Activated CD4-positive, alpha-beta T cell treated with anti-CD3 and anti-CD28 coated beads for 36 hours (primary cell): ENCODE measurements around the gene CDK6. TPM values are rescaled to one million over a fixed set of nuclear protein-coding genes. Genes with fewer than 3 reads are reported as not detected.

Experiments
- ATAC-seq: fragments of 200-7000 bp; cut with Tn5 transposase; one replicate; pipeline ENCODE4 v1.10.0; 2021; ENCODE audit warnings: mild to moderate bottlenecking, moderate library complexity
- CTCF ChIA-PET: fragments of 350-600 bp; sonication (Branson Sonifier 250); formaldehyde crosslinking; loops from one replicate; lab custom pipeline; 2021; ENCODE audit warnings: antibody characterized with exemption; lab: Charles Lee
- POLR2A ChIA-PET: fragments of 350-600 bp; sonication (Branson Sonifier 250); formaldehyde crosslinking; loops from one replicate; lab custom pipeline; 2021; ENCODE audit warnings: antibody characterized with exemption, inconsistent platforms; lab: Charles Lee
- DNase-seq: peaks from one replicate; pipeline ENCODE4 v3.0.0-alpha.2; 2020
- H3K27ac Mint-ChIP-seq: one replicate; pipeline ENCODE4 v1.8.0; 2021; ENCODE audit warnings: mixed read lengths
- H3K27me3 Mint-ChIP-seq: one replicate; pipeline ENCODE4 v1.8.0; 2021; ENCODE audit warnings: mixed read lengths
- H3K36me3 Mint-ChIP-seq: one replicate; pipeline ENCODE4 v1.8.0; 2021; ENCODE audit warnings: low read depth, mixed read lengths
- H3K4me1 Mint-ChIP-seq: one replicate; pipeline ENCODE4 v1.8.0; 2021; ENCODE audit warnings: mixed read lengths
- H3K4me3 Mint-ChIP-seq: one replicate; pipeline ENCODE4 v1.8.0; 2021; ENCODE audit warnings: mild to moderate bottlenecking, moderate library complexity, mixed read lengths
- H3K9me3 Mint-ChIP-seq: one replicate; pipeline ENCODE4 v1.8.0; 2021; ENCODE audit warnings: low read depth, mixed read lengths
- intact Hi-C, 2 experiments: fragments of 100-400 bp; cut with DNase I in 1 of 2; cut with micrococcal nuclease in 1 of 2; formaldehyde crosslinking; loops; one replicate each; pipeline versions ENCODE4 v1.14.2 to v1.15.1; 2022 to 2024; cut with DNase I, micrococcal nuclease
- total RNA-seq, 2 experiments: library from RNA; stranded (reverse); gene quantifications; one replicate each; pipeline ENCODE4 v1.2.3, GENCODE V29; 2021

CDK6 gene
- total RNA-seq, 2 experiments from 2014 or later, result 118 to 135 TPM

DNA sequence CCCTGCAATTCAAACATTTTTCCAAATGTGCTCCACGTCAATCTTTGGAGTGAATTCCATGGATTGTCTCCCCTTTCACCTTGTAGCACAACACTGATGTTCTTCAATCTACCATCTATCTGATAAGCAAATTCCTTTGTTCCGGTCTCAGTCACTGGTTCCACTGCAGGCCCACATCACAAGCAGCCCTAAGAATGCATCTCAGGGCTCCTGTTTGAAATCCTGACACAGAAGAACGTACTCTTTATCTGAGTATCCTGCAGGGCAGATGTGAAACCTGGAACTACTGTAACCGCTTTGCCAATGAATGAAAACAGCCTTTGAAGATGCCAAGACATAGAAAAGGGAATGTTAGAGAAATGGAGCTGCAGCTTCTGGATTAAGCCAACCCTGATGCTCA, 183.2 kb downstream of the CDK6 start:
- intact Hi-C loops, result no loop called here
- Mint-ChIP-seq H3K36me3 (peaks cover 41% of the 10 kb centered on the region), H3K4me1 (peaks cover 55% of the 10 kb centered on the region), H3K4me3 (no peak overlapping the region), H3K27me3 (no peaks in the 10 kb centered on the region), H3K9me3 (no peaks in the 10 kb centered on the region), H3K27ac (peak overlapping the region; percentile 51)
- no peak for DNase-seq
- CTCF ChIA-PET, result no interaction called here
- peak; percentile 13 for ATAC-seq
- POLR2A ChIA-PET, result interaction anchor here (0.7 kb wide), 1 partner anchor 11 kb away, joined by 3 read pairs; no protein-coding TSS in a partner anchor

DNA sequence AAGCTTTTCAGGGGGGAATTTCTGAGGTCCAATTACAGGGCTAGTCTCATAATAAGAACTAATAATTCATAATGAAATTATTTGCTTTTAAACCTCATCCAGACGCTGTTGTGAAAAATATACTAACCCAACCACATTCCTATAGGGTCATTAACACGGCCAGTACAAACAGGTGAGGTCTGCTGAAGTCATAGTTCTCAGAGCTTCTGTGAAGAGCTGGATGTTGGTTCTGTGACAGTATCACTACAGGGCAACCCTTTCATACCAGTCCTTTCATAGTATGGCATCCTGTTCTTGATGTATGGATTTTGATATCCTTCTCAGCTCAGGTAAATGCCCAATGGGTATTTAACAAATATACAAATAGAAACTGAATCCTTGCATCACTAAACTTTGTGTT, 183.8 kb downstream of the CDK6 start:
- Mint-ChIP-seq H3K36me3 (peaks cover 46% of the 10 kb centered on the region), H3K9me3 (no peaks in the 10 kb centered on the region), H3K4me3 (no peak overlapping the region), H3K27ac (peak overlapping the region; percentile 70), H3K4me1 (peaks cover 61% of the 10 kb centered on the region), H3K27me3 (no peaks in the 10 kb centered on the region)
- intact Hi-C loops, result no loop called here
- POLR2A ChIA-PET, result interaction anchor here (0.6 to 0.7 kb wide), 2 partner anchors 11 to 115 kb away, joined by 3 to 5 read pairs; no protein-coding TSS in a partner anchor
- ATAC-seq (peak; percentile 28), DNase-seq (no peak)
- CTCF ChIA-PET, result interaction anchor here (0.6 to 1.0 kb wide), 2 partner anchors 21 to 87 kb away, joined by 3 to 4 read pairs; no protein-coding TSS in a partner anchor

DNA sequence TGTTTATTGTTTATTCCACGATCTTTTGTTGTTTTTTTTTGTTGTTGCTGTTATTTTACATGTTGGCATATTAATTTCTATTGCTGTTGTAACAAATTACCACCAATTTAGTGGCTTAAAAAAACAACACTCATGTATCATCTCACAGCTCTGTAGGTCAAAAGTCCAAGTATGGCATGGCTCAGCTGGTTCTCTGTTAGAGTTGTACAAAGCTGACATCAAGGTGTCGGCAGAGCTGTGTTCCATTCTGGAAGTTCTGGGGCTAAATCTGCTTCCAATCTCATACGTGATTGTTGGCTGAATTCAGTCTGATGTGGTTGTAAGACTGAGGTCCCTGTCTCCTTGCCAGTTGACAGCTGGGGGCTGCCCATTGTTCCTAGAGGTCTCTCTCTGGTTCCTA, 186.0 kb downstream of the CDK6 start:
- Mint-ChIP-seq H3K27ac (no peak overlapping the region), H3K27me3 (no peaks in the 10 kb centered on the region), H3K9me3 (no peaks in the 10 kb centered on the region), H3K36me3 (peaks cover 38% of the 10 kb centered on the region), H3K4me1 (peaks cover 78% of the 10 kb centered on the region), H3K4me3 (no peak overlapping the region)
- CTCF ChIA-PET, result interaction anchor here (1.0 kb wide), 1 partner anchor 29 kb away, joined by 6 read pairs; no protein-coding TSS in a partner anchor
- POLR2A ChIA-PET, result interaction anchor here (0.6 to 1.6 kb wide), 2 partner anchors 18 to 52 kb away, joined by 3 to 4 read pairs; no protein-coding TSS in a partner anchor
- no peak for DNase-seq
- intact Hi-C loops, result no loop called here
- ATAC-seq, result no peak

DNA sequence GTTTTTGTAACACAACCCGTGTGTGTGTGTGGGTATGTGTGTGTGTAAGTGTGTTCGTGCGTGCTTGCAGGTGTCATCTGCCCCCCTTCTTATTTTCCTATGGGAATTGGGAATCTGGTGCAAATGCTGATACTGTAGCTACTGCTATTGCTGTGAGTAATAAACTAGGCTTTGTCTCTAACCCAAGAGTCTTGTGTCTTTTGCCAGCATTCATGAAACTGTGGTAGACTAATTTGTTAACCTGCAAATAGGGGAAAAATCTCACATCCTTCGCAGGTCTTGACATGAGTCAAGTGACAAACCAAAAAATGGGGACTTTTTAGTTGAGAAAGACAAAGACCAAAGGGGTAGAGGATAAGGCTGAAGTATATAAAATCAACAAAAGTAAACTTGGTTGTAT, 188.3 kb downstream of the CDK6 start:
- ATAC-seq (peak; percentile 58), DNase-seq (no peak)
- intact Hi-C loops, result loop anchor here (1.0 to 5.0 kb wide), 6 partner anchors 15 to 254 kb away; no protein-coding TSS in a partner anchor
- peaks cover 42% of the 10 kb centered on the region for H3K36me3 Mint-ChIP-seq
- no peaks in the 10 kb centered on the region for H3K9me3 Mint-ChIP-seq
- H3K27me3 Mint-ChIP-seq, result no peaks in the 10 kb centered on the region
- H3K4me1 Mint-ChIP-seq, result peaks cover 86% of the 10 kb centered on the region
- peak overlapping the region; percentile 85 for H3K27ac Mint-ChIP-seq
- ChIA-PET CTCF (interaction anchor here (7.6 kb wide), 1 partner anchor 14 kb away, joined by 55 read pairs; no protein-coding TSS in a partner anchor), POLR2A (interaction anchor here (0.8 kb wide), 1 partner anchor 14 kb away, joined by 3 read pairs; no protein-coding TSS in a partner anchor)
- no peak overlapping the region for H3K4me3 Mint-ChIP-seq

DNA sequence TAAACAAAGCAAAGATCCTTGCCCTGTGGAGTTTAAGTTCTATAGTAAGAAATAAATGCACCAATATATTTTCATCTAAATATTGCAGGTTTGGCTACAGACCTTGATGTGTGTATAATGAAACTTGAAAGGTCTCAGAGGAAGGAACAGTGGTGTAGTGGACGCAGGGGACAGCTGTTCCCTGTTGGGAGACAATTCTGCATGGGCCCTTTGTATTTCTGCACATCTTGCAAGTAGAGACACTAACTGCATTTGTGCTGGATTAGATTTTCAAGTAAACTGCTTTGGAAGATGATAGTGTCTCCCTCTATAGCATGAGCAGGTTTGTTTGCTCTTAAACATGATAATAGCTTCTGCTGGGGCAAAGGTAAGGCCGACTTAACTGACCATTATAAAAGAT, 188.7 kb downstream of the CDK6 start:
- Mint-ChIP-seq H3K4me3 (no peak overlapping the region), H3K27me3 (no peaks in the 10 kb centered on the region), H3K36me3 (peaks cover 43% of the 10 kb centered on the region), H3K9me3 (no peaks in the 10 kb centered on the region), H3K27ac (peak overlapping the region; percentile 85), H3K4me1 (peaks cover 85% of the 10 kb centered on the region)
- ChIA-PET POLR2A (interaction anchor here (0.8 kb wide), 1 partner anchor 14 kb away, joined by 3 read pairs; no protein-coding TSS in a partner anchor), CTCF (interaction anchor here (7.6 kb wide), 1 partner anchor 14 kb away, joined by 55 read pairs; no protein-coding TSS in a partner anchor)
- intact Hi-C loops, result loop anchor here (1.0 to 5.0 kb wide), 6 partner anchors 14 to 255 kb away; no protein-coding TSS in a partner anchor
- ATAC-seq, result no peak
- no peak for DNase-seq

DNA sequence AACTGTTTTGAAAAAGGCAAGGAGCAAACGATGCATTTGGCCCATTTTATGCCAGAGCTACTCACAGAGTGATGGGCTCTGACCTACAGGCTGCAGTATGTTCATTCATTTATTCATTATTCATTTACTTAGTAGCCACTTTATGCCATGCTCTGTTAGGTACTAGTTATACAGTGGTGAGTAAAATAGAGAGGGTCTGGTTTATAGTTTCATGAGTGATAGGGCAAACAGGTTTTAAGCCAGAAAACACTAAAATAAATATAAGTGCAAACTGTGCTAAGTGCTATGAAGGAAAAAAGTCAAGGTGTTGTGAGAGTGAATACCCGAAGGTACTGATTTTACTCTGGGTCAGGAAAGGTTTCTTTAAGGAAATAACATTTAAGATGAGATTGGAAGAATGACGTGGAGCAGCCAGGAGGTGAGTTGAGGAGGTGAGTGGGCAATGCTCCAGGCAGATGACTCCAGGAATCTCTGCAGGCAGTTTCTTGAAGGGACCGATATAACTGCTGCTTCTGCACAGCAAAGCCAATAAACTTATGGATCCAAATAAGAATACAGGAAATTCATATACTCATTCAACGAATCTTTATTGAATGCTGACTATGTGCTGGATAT, 189.3 kb downstream of the CDK6 start:
- Mint-ChIP-seq H3K9me3 (no peaks in the 10 kb centered on the region), H3K27ac (peak overlapping the region; percentile 85), H3K4me1 (peaks cover 87% of the 10 kb centered on the region), H3K4me3 (no peak overlapping the region), H3K36me3 (peaks cover 43% of the 10 kb centered on the region), H3K27me3 (no peaks in the 10 kb centered on the region)
- POLR2A ChIA-PET, result interaction anchor here (1.3 kb wide), 1 partner anchor 185 kb away, joined by 3 read pairs; no protein-coding TSS in a partner anchor
- intact Hi-C loops, result loop anchor here in 1 of 2 experiments (5.0 kb wide), 1 partner anchor 255 kb away; no protein-coding TSS in a partner anchor
- CTCF ChIA-PET, result interaction anchor here (7.6 kb wide), 1 partner anchor 13 kb away, joined by 55 read pairs; no protein-coding TSS in a partner anchor
- ATAC-seq, result no peak
- no peak for DNase-seq

DNA sequence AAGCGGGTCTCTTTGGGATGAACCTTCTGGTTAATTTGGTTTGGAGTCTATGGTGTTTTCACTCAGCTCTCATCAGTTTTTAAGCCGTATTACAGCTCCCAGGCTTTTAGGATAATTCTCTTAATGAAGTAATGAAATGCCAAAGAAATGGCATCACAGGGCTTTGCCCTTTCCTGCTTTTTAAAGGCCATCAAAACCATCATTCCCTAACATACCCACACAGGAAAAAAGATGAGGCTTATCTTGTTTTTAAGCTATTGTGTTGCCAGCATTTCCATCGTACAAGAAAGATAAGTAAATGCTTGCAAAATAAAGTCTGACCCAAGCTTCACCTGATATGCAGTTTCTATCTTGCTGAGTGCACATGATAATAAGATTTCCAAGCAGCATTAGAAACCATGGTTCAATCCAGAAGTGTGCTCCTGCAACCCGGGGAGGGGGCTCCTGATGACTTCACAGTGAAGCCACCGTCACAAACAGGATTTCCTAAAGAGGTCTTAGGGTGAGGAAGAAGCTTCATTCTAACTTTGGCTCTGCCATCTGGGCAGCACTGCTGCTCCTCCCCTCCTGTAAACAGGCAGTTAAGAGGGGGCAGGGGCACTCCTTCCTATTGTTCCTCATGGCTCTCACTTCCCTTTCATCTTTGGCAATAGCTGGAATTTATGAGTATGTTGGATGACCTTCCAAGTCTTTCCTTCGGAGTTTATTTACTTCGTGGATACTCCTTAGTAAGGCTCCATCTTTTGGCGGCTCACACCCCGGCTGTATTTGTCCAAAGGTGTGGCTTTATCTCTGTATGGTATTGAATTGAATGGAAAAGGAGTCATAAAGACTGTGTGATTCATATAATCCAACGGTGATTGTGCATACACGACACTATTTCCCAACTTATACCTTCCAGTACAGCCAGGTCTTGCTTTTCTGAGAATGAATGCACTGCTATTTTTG, 191.0 kb downstream of the CDK6 start:
- ATAC-seq (peak; percentile 65), DNase-seq (peak; percentile 69)
- intact Hi-C loops, result loop anchor here (1.0 to 5.0 kb wide), 2 partner anchors 10 to 257 kb away; no protein-coding TSS in a partner anchor
- Mint-ChIP-seq H3K27ac (peak overlapping the region; percentile 85), H3K4me3 (no peak overlapping the region), H3K9me3 (no peaks in the 10 kb centered on the region), H3K4me1 (peaks cover 95% of the 10 kb centered on the region), H3K36me3 (peaks cover 36% of the 10 kb centered on the region), H3K27me3 (no peaks in the 10 kb centered on the region)
- ChIA-PET POLR2A (interaction anchor here (0.6 to 1.3 kb wide), 3 partner anchors 10 to 1946 kb away, joined by 3 to 7 read pairs (median 3); no protein-coding TSS in a partner anchor), CTCF (interaction anchor here (0.8 to 7.6 kb wide), 7 partner anchors 12 to 187 kb away, joined by 3 to 55 read pairs (median 3); partner anchors contain the start of gene FAM133B)

DNA sequence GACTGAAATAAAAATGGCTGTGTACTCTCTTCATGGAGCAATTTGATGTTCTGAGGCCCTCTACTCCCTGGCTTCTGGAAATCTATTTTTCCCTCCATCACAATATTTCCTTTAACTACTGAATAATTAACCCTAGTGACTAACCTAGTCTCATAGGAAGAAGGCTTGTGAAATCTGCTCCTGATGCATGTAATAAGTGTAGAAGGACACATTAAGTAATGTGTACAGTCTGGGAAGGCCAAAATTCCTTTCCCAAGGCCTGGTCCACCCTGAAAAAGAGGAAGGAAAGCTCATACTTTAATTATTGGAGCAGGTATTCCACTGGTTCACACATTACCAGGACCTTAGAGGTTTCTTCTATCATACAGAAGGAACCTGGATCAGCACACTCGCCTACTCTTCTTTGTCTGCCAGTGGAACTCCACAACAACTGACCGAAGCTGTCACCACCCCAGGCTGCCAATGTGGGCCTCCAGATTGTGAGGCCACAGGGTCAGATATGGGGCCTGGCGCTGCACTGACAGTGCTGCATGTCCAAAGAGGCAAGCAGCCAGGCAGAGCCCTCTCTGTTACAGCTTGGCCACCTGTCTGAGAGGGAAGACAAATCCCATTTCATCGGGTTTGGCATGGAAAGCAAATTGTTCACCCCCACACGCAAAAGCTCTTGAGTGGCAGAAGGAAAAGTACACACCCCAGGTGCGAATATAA, 191.8 kb downstream of the CDK6 start:
- Mint-ChIP-seq H3K27me3 (no peaks in the 10 kb centered on the region), H3K27ac (peak overlapping the region; percentile 85), H3K36me3 (peaks cover 35% of the 10 kb centered on the region), H3K4me1 (peaks cover 95% of the 10 kb centered on the region), H3K9me3 (no peaks in the 10 kb centered on the region), H3K4me3 (no peak overlapping the region)
- CTCF ChIA-PET, result interaction anchor here (1.0 to 7.6 kb wide), 6 partner anchors 11 to 188 kb away, joined by 3 to 55 read pairs (median 4); partner anchors contain the start of gene FAM133B
- DNase-seq, result no peak
- no peak for ATAC-seq
- intact Hi-C loops, result loop anchor here (1.0 to 5.0 kb wide), 2 partner anchors 9 to 258 kb away; no protein-coding TSS in a partner anchor
- POLR2A ChIA-PET, result interaction anchor here (1.3 kb wide), 1 partner anchor 9 kb away, joined by 7 read pairs; no protein-coding TSS in a partner anchor

DNA sequence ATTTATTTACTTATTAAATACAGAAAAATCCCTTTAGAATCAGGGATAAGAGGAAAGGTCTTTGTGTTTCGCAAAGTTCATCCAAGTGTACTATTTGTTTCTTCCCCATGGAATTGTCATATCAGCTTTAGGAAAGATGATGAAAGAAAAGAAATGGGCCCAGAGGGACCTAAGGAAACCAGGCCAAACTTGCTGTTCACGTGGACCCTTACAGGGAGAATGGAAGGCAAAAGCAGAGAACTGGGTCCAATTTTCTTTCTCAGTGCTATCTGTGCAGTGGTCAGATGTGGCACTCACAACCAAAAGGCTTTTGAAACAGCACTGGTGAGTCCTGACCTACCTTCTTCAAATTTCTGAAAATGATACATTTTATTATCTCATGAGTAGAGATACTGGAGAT, 192.6 kb downstream of the CDK6 start:
- Mint-ChIP-seq H3K9me3 (no peaks in the 10 kb centered on the region), H3K4me1 (peaks cover 95% of the 10 kb centered on the region), H3K27ac (peak overlapping the region; percentile 85), H3K27me3 (no peaks in the 10 kb centered on the region), H3K4me3 (no peak overlapping the region), H3K36me3 (peaks cover 39% of the 10 kb centered on the region)
- ChIA-PET POLR2A (no interaction called here), CTCF (interaction anchor here (1.4 to 7.6 kb wide), 2 partner anchors 10 to 13 kb away, joined by 3 to 55 read pairs; no protein-coding TSS in a partner anchor)
- ATAC-seq (no peak), DNase-seq (no peak)
- intact Hi-C loops, result loop anchor here in 1 of 2 experiments (2.0 kb wide), 1 partner anchor 85 kb away; no protein-coding TSS in a partner anchor
